PC-3 (cell line): ENCODE measurements around the gene PHACTR2.

Experiments
- EZH2phosphoT487 ChIP-seq: fragments of 300-600 bp; sonication (generic); IDR thresholded peaks from 2 replicates; pipeline ENCODE4 v1.6.1; 2018; ENCODE audit warnings: mild to moderate bottlenecking, antibody characterized with exemption, low read length, borderline replicate concordance
- TF ChIP-seq, protein P1 (sequence below): fragments of 300-600 bp; sonication (generic); conservative IDR thresholded peaks from 2 replicates; pipeline ENCODE4 v1.5.1; 2017; ENCODE audit warnings: antibody characterized with exemption, low read depth, mild to moderate bottlenecking, low read length

GRCh38 chr6:143739341-143739851 lies 61.6 kb downstream of the PHACTR2 start:
- TF ChIP-seq, protein P1, sequence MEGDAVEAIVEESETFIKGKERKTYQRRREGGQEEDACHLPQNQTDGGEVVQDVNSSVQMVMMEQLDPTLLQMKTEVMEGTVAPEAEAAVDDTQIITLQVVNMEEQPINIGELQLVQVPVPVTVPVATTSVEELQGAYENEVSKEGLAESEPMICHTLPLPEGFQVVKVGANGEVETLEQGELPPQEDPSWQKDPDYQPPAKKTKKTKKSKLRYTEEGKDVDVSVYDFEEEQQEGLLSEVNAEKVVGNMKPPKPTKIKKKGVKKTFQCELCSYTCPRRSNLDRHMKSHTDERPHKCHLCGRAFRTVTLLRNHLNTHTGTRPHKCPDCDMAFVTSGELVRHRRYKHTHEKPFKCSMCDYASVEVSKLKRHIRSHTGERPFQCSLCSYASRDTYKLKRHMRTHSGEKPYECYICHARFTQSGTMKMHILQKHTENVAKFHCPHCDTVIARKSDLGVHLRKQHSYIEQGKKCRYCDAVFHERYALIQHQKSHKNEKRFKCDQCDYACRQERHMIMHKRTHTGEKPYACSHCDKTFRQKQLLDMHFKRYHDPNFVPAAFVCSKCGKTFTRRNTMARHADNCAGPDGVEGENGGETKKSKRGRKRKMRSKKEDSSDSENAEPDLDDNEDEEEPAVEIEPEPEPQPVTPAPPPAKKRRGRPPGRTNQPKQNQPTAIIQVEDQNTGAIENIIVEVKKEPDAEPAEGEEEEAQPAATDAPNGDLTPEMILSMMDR = no peak
- no peak for TF ChIP-seq EZH2phosphoT487
